Activated naive CD8-positive, alpha-beta T cell treated with anti-CD3 and anti-CD28 coated beads, Interleukin-2, amount 50 U/mL, for 16 hours (primary cell): ENCODE measurements around the gene ZDHHC11.
"Not testable (repeated sequence)": the region's sequence is repeated elsewhere in the genome, so short reads cannot be mapped to it uniquely, and the experiment has no call there.

Experiments used
- DNase-seq: peaks from one replicate; pipeline ENCODE4 v3.0.0-alpha.2; 2020; ENCODE audit warnings: low read depth, low spot score

ZDHHC11 gene

DNA sequence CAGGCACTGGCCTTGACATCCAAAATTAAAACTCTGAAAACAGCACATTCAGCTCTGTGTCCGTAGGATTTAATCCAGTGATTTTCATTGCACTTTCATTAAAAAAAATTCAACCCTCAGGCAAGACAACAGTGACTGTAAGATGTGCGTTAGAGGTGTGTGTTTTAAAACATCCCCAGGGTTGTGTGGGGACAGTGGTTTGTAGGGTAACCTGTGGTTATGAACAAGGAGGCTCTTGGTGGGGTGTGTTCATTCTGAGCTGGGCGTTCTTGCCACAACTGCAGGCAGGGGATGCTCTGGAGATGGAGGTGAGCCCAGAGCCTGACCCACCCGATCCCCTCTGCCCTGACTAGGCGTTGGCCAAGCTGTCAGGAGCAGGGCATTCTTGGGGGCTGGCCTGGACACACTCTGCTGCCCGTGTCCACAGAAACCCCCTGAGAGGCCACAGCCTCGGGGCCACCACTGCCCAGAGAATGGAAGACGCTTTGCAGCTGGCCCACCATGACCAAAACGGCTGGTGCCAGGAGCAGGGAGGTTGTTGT, 103.4 kb downstream of the ZDHHC11 start:
- not testable (repeated sequence) for DNase-seq

DNA sequence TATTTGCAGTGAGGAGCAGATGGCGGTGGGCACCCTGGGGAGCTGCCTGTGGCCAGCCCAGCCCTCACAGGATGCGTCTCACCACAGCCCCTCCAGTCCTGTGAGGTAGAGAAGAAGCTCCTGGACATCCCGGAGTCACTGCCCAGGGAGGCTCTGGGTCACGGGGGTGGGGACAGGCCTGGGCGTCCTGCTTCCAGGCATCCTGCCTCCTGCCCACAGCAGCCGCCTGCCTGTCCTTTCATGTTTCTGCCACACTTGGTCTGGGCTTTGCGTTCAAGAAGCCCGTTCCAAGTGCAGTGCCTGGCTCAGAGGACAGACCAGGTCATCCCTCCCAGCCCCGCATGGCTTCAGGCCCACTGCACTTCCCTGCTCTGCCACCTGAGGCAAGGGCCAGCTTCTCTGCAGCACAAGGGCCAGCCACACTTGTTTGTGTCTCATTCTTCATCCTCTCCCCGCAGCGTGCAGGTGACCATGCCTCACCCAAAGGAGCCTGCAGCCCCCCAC, 104.5 kb downstream of the ZDHHC11 start:
- no peak for DNase-seq
